ENCODE measurements around the gene P3R3URF.

- TF ChIP-seq POLR2A (IDR thresholded peaks at IDR 0.05; ENCODE audit: low read depth, low read length): no peak
- no peak for TF ChIP-seq POLR2AphosphoS5 (IDR thresholded peaks at IDR 0.05; ENCODE audit: low read depth, low read length)
- no peak for TF ChIP-seq TAF1 (IDR thresholded peaks at IDR 0.05; ENCODE audit: low read depth, low read length)
- TF ChIP-seq PAX5 (IDR thresholded peaks at IDR 0.05; ENCODE audit: insufficient read depth, low read length, severe bottlenecking): no peak
Measured at GRCh38 chr1:46150085-46150484, 26.2 kb downstream of the P3R3URF start.

Data from GM12891 (cell line).